SK-N-SH treated with all-trans-retinoic acid at 6 μM for 48 hours (cell line): ENCODE data around the gene PHETA2.

Source experiments
- GLIS3 ChIP-seq: fragments of 250-450 bp; sonication (Bioruptor Pico); IDR thresholded peaks from 2 replicates; pipeline ENCODE4 v1.5.0; 2020; ENCODE audit warnings: mild to moderate bottlenecking, moderate library complexity
- ZFP30 ChIP-seq: fragments of 450-650 bp; formaldehyde crosslinking; IDR thresholded peaks from 2 replicates; pipeline ENCODE4 v1.5.0; 2022; ENCODE audit warnings: mild to moderate bottlenecking, moderate library complexity

- TF ChIP-seq GLIS3 (no peak), ZFP30 (CRISPR knock-in tag) (no peak)
Observed at GRCh38 chr22:42072606-42073330, 1.3 kb upstream of the PHETA2 start.
